HEK293 (cell line): ENCODE results near the gene BBLN.
A peak's percentile ranks its signal among the peaks of the same experiment; 100 is the strongest.

ENCODE experiments used
- HIC1 ChIP-seq: fragments of 450-650 bp; formaldehyde crosslinking; IDR thresholded peaks from 2 replicates; pipeline ENCODE4 v1.5.1; 2016; ENCODE audit warnings: missing biosample characterization, missing genetic modification characterization
- KLF17 ChIP-seq: fragments of 450-650 bp; formaldehyde crosslinking; IDR thresholded peaks from 2 replicates; pipeline ENCODE4 v1.5.1; 2016; ENCODE audit warnings: missing biosample characterization, missing genetic modification characterization
- MYNN ChIP-seq: fragments of 450-650 bp; formaldehyde crosslinking; IDR thresholded peaks from 2 replicates; pipeline ENCODE4 v1.5.1; 2016; ENCODE audit warnings: missing biosample characterization, missing genetic modification characterization, borderline replicate concordance
- MZF1 ChIP-seq: fragments of 450-650 bp; formaldehyde crosslinking; IDR thresholded peaks from 2 replicates; pipeline ENCODE4 v1.5.1; 2017; ENCODE audit warnings: missing biosample characterization, missing genetic modification characterization, borderline replicate concordance
- PBX3 ChIP-seq: sonication (generic); formaldehyde crosslinking; IDR thresholded peaks from 2 replicates; pipeline ENCODE4 v1.8.1; 2022; ENCODE audit warnings: mild to moderate bottlenecking, moderate library complexity, missing genetic modification reagents
- PRDM1 ChIP-seq: fragments of 450-650 bp; formaldehyde crosslinking; IDR thresholded peaks from 2 replicates; pipeline ENCODE4; 2016; ENCODE audit warnings: missing biosample characterization, missing genetic modification characterization
- ZBTB21 ChIP-seq: fragments of 450-650 bp; formaldehyde crosslinking; IDR thresholded peaks from 2 replicates; pipeline ENCODE4 v1.5.1; 2017; ENCODE audit warnings: missing biosample characterization, missing genetic modification characterization
- ZBTB48 ChIP-seq: fragments of 450-650 bp; formaldehyde crosslinking; IDR thresholded peaks from 2 replicates; pipeline ENCODE4 v1.5.1; 2016; ENCODE audit warnings: missing biosample characterization, missing genetic modification characterization
- ZBTB49 ChIP-seq: fragments of 450-650 bp; formaldehyde crosslinking; IDR thresholded peaks from 2 replicates; pipeline ENCODE4 v1.5.1; 2016; ENCODE audit warnings: missing biosample characterization, missing genetic modification characterization, low read depth
- ZNF132 ChIP-seq: fragments of 450-650 bp; formaldehyde crosslinking; IDR thresholded peaks from 2 replicates; pipeline ENCODE4 v1.5.1; 2017; ENCODE audit warnings: missing biosample characterization, missing genetic modification characterization, borderline replicate concordance
- ZNF138 ChIP-seq: fragments of 450-650 bp; formaldehyde crosslinking; IDR thresholded peaks from 2 replicates; pipeline ENCODE4 v1.5.1; 2016; ENCODE audit warnings: missing biosample characterization, missing genetic modification characterization, borderline replicate concordance
- ZNF211 ChIP-seq: fragments of 450-650 bp; formaldehyde crosslinking; IDR thresholded peaks from 2 replicates; pipeline ENCODE4 v1.5.1; 2016; ENCODE audit warnings: low read depth, missing biosample characterization, missing genetic modification characterization
- ZNF266 ChIP-seq: fragments of 450-650 bp; formaldehyde crosslinking; IDR thresholded peaks from 2 replicates; pipeline ENCODE4 v1.5.1; 2016; ENCODE audit warnings: missing biosample characterization, missing genetic modification characterization, low read depth
- ZNF280C ChIP-seq: fragments of 450-650 bp; formaldehyde crosslinking; IDR thresholded peaks from 2 replicates; pipeline ENCODE4 v1.5.1; 2016; ENCODE audit warnings: missing biosample characterization, missing genetic modification characterization
- ZNF366 ChIP-seq: fragments of 450-650 bp; formaldehyde crosslinking; conservative IDR thresholded peaks from 2 replicates; pipeline ENCODE4 v1.5.1; 2016; ENCODE audit warnings: missing biosample characterization, missing genetic modification characterization
- ZNF48 ChIP-seq: fragments of 450-650 bp; formaldehyde crosslinking; IDR thresholded peaks from 2 replicates; pipeline ENCODE4 v1.5.1; 2016; ENCODE audit warnings: missing biosample characterization, missing genetic modification characterization
- ZNF530 ChIP-seq: fragments of 450-650 bp; formaldehyde crosslinking; IDR thresholded peaks from 2 replicates; pipeline ENCODE4 v1.5.1; 2016; ENCODE audit warnings: low read depth, missing biosample characterization, missing genetic modification characterization
- ZNF558 ChIP-seq: fragments of 450-650 bp; formaldehyde crosslinking; IDR thresholded peaks from 2 replicates; pipeline ENCODE4 v1.5.1; 2016; ENCODE audit warnings: missing biosample characterization, missing genetic modification characterization
- ZNF571 ChIP-seq: fragments of 450-650 bp; formaldehyde crosslinking; IDR thresholded peaks from 2 replicates; pipeline ENCODE4 v1.5.0; 2017; ENCODE audit warnings: missing biosample characterization, missing genetic modification characterization
- ZNF596 ChIP-seq: fragments of 450-650 bp; IDR thresholded peaks from 2 replicates; pipeline ENCODE4 v1.5.0; 2018; ENCODE audit warnings: missing biosample characterization, mild to moderate bottlenecking, missing genetic modification characterization, moderate library complexity
- ZNF610 ChIP-seq: fragments of 450-650 bp; formaldehyde crosslinking; IDR thresholded peaks from 2 replicates; pipeline ENCODE4 v1.5.1; 2016; ENCODE audit warnings: missing biosample characterization, missing genetic modification characterization, borderline replicate concordance
- ZNF624 ChIP-seq: fragments of 450-650 bp; formaldehyde crosslinking; IDR thresholded peaks from 2 replicates; pipeline ENCODE4 v1.5.1; 2017; ENCODE audit warnings: missing biosample characterization, missing genetic modification characterization
- ZNF677 ChIP-seq: fragments of 450-650 bp; IDR thresholded peaks from 2 replicates; pipeline ENCODE4 v1.5.0; 2018; ENCODE audit warnings: missing biosample characterization, mild to moderate bottlenecking, missing genetic modification characterization, moderate library complexity
- ZNF692 ChIP-seq: fragments of 450-650 bp; formaldehyde crosslinking; IDR thresholded peaks from 2 replicates; pipeline ENCODE4 v1.5.1; 2016; ENCODE audit warnings: missing biosample characterization, missing genetic modification characterization
- ZNF704 ChIP-seq: fragments of 450-650 bp; formaldehyde crosslinking; IDR thresholded peaks from 2 replicates; pipeline ENCODE4 v1.5.1; 2016; ENCODE audit warnings: missing biosample characterization, missing genetic modification characterization
- ZNF747 ChIP-seq: fragments of 450-650 bp; formaldehyde crosslinking; IDR thresholded peaks from 2 replicates; pipeline ENCODE4 v1.5.1; 2016; ENCODE audit warnings: missing biosample characterization, missing genetic modification characterization

Gene BBLN

GRCh38 chr9:128192601-128193371 lies 32.7 kb downstream of the BBLN start (continued):
- no peak for TF ChIP-seq ZBTB49 (tag by site-specific recombination)
- TF ChIP-seq ZNF571 (tag by site-specific recombination) = no peak
- no peak for TF ChIP-seq ZNF132 (tag by site-specific recombination)
- no peak for TF ChIP-seq MYNN (tag by site-specific recombination)
- TF ChIP-seq ZNF211 = no peak
- TF ChIP-seq HIC1 = peak; percentile 59; the same call in 1 of the 2 replicates
- no peak for TF ChIP-seq ZNF266 (tag by site-specific recombination)
- TF ChIP-seq ZNF704 (tag by site-specific recombination) = no peak
- no peak for TF ChIP-seq ZBTB21
- TF ChIP-seq ZNF677 = no peak
- 0 out of 2 replicates have a peak, but pooled peaks have one; percentile 21 for TF ChIP-seq ZBTB48 (tag by site-specific recombination)
- no peak for TF ChIP-seq ZNF747 (tag by site-specific recombination)
- no peak for TF ChIP-seq ZNF596 (tag by site-specific recombination)
- no peak for TF ChIP-seq ZNF624 (tag by site-specific recombination)
- no peak for TF ChIP-seq ZNF48 (tag by site-specific recombination)
- TF ChIP-seq ZNF138 (tag by site-specific recombination) = no peak
- TF ChIP-seq MZF1 (tag by site-specific recombination) = peak; percentile 14; the same call in 1 of the 2 replicates
- TF ChIP-seq ZNF692 (tag by site-specific recombination) = 0 out of 2 replicates have a peak, but pooled peaks have one; percentile 39
- TF ChIP-seq ZNF530 = no peak
- TF ChIP-seq ZNF366 (tag by site-specific recombination) = no peak
- no peak for TF ChIP-seq ZNF558
- no peak for TF ChIP-seq ZNF280C (tag by site-specific recombination)
- TF ChIP-seq PBX3 (CRISPR knock-in tag) = peak; percentile 96
- TF ChIP-seq KLF17 (tag by site-specific recombination) = no peak
- TF ChIP-seq ZNF610 (tag by site-specific recombination) = peak; percentile 91; the same call in 1 of the 2 replicates
- no peak for TF ChIP-seq PRDM1 (tag by site-specific recombination)
